Uterus (tissue), 4 donors: ENCODE data around the gene TBC1D9. TPM values are rescaled to one million over a fixed set of nuclear protein-coding genes. Genes with fewer than 3 reads are reported as not detected.
A peak's percentile ranks its signal among the peaks of the same experiment; 100 is the strongest.

Experiments
- DNase-seq, 2 donors: peaks; one replicate each; pipeline ENCODE4 v3.0.0-alpha.2; 2019 to 2020
- H3K27ac ChIP-seq, 2 donors: fragments of 200-600 bp; sonication (generic); 1 replicate in 1 of 2; 2 replicates in 1 of 2; pipeline ENCODE4 v1.5.1; 2016 to 2018
- H3K27me3 ChIP-seq, 2 donors: fragments of 200-600 bp; sonication (generic); one replicate each; pipeline ENCODE4 v1.5.1; 2018 to 2019; ENCODE audit warnings: control low read depth in 1 of 2
- H3K36me3 ChIP-seq, 2 donors: fragments of 200-600 bp; sonication (generic); one replicate each; pipeline ENCODE4 v1.5.1; 2019; ENCODE audit warnings: control low read depth in 1 of 2
- H3K4me1 ChIP-seq, 2 donors: fragments of 200-600 bp; sonication (generic); one replicate each; pipeline ENCODE4 v1.5.1; 2018 to 2019; ENCODE audit warnings: control low read depth in 1 of 2
- H3K4me3 ChIP-seq, 2 donors: fragments of 200-600 bp; sonication (generic); 1 replicate in 1 of 2; 2 replicates in 1 of 2; pipeline ENCODE4 v1.5.1; 2018 to 2019; ENCODE audit warnings: mild to moderate bottlenecking in 1 of 2
- H3K9me3 ChIP-seq, 2 donors: fragments of 200-600 bp; sonication (generic); one replicate each; pipeline ENCODE4 v1.5.1; 2019; ENCODE audit warnings: control low read depth in 1 of 2
- POLR2A ChIP-seq, 2 donors: fragments of 450-650 bp; IDR thresholded peaks; one replicate each; pipeline ENCODE4 v1.6.1; 2016; ENCODE audit warnings: antibody characterized with exemption in 2 of 2, mild to moderate bottlenecking in 1 of 2, moderate library complexity in 1 of 2
- intact Hi-C: fragments of 100-400 bp; cut with DNase I; formaldehyde crosslinking; loops from one replicate; pipeline ENCODE4 v1.15.1; 2023; ENCODE audit warnings: low total_unique reads
- total RNA-seq, 4 donors: library from RNA; depleted of rRNA in 3 of 4; stranded (reverse); fragments of >200 nt in 3 of 4; gene quantifications; one replicate each; pipeline versions ENCODE4 v1.1.0 to v1.2.4, GENCODE V29; 2014 to 2023
- TF ChIP-seq, protein P1 (sequence below), 4 experiments: fragments of 200-600 bp in 2 of 4; fragments of 450-650 bp in 2 of 4; sonication (generic) in 2 of 4; IDR thresholded peaks; one replicate each; pipeline ENCODE4 v1.5.1; 2016 to 2019; ENCODE audit warnings: antibody characterized with exemption in 4 of 4, mild to moderate bottlenecking in 2 of 4, moderate library complexity in 1 of 4
- donor health status: DM: yes; HTN: yes; CAD: no.

The TBC1D9 gene
- total RNA-seq, 4 donors from 2014 or later: 3.8 to 48.8 (median 13.3) TPM

GRCh38 chr4:140644470-140645185 lies 111.6 kb downstream of the TBC1D9 start:
- Histone ChIP-seq H3K27ac (no peak overlapping the region), H3K9me3 (no peaks in the 10 kb centered on the region), H3K36me3 (no peaks in the 10 kb centered on the region), H3K4me3 (no peak overlapping the region), H3K4me1 (no peaks in the 10 kb centered on the region), H3K27me3 (no peaks in the 10 kb centered on the region)
- intact Hi-C loops: no loop called here
- no peak for DNase-seq
- no peak for TF ChIP-seq POLR2A (IDR thresholded peaks at IDR 0.05)
- TF ChIP-seq, protein P1, sequence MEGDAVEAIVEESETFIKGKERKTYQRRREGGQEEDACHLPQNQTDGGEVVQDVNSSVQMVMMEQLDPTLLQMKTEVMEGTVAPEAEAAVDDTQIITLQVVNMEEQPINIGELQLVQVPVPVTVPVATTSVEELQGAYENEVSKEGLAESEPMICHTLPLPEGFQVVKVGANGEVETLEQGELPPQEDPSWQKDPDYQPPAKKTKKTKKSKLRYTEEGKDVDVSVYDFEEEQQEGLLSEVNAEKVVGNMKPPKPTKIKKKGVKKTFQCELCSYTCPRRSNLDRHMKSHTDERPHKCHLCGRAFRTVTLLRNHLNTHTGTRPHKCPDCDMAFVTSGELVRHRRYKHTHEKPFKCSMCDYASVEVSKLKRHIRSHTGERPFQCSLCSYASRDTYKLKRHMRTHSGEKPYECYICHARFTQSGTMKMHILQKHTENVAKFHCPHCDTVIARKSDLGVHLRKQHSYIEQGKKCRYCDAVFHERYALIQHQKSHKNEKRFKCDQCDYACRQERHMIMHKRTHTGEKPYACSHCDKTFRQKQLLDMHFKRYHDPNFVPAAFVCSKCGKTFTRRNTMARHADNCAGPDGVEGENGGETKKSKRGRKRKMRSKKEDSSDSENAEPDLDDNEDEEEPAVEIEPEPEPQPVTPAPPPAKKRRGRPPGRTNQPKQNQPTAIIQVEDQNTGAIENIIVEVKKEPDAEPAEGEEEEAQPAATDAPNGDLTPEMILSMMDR (IDR thresholded peaks at IDR 0.05): no peak

- intact Hi-C loops: no loop called here
- H3K9me3 ChIP-seq: no peaks in the 10 kb centered on the region
- H3K4me1 ChIP-seq: no peaks in the 10 kb centered on the region
- H3K27me3 ChIP-seq: no peaks in the 10 kb centered on the region
- TF ChIP-seq, protein P1 (IDR thresholded peaks at IDR 0.05): no peak
- TF ChIP-seq POLR2A (IDR thresholded peaks at IDR 0.05): no peak
- H3K4me3 ChIP-seq: no peak overlapping the region
- H3K36me3 ChIP-seq: no peaks in the 10 kb centered on the region
- DNase-seq: no peak
- H3K27ac ChIP-seq: no peak overlapping the region
These were observed 112.6 kb downstream of the TBC1D9 start for GRCh38 chr4:140643571-140644055.

GRCh38 chr4:140642674-140643437 lies 113.3 kb downstream of the TBC1D9 start:
- Histone ChIP-seq H3K9me3 (no peaks in the 10 kb centered on the region), H3K4me3 (no peak overlapping the region), H3K27ac (no peak overlapping the region), H3K4me1 (no peaks in the 10 kb centered on the region), H3K27me3 (no peaks in the 10 kb centered on the region), H3K36me3 (no peaks in the 10 kb centered on the region)
- intact Hi-C loops: no loop called here
- no peak for TF ChIP-seq POLR2A (IDR thresholded peaks at IDR 0.05)
- TF ChIP-seq, protein P1 (IDR thresholded peaks at IDR 0.05): no peak
- DNase-seq: no peak

DNA sequence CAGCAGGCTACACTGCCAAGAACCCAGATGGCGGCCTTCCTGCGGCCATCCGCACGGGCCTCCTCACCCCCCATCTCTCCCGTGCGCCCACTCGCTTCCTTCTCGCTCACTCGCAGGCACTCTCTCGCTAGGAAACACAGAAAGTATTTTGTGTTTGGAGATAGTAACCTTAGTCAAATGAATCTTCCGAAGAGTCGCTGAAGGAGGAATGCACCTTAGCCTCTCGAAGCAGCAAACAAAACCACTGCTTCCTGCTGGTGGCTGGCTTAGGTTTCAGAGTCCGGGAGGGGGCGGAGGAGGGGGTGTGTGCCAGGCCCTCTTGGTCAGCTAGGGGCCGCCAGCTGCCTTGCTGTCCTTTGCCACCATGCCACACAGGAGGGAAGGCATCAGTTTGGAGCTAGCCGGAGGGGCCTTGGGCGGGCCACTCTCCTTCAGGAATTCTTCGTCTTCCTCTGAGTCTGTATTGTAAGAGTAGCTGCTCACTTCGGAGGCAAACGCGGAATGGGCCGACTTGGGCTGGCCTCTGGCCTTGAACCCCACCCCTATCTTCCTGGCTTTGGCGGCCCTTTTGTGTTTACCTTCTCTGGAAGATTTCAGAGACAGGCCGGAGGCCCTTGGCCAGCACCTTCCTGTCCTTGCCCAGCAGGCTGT lies 114.3 kb downstream of the TBC1D9 start:
- no peak for DNase-seq
- no peaks in the 10 kb centered on the region for H3K9me3 ChIP-seq
- H3K4me3 ChIP-seq: peak overlapping the region in 1 of 2 donors; percentile 37
- intact Hi-C loops: no loop called here
- no peaks in the 10 kb centered on the region for H3K36me3 ChIP-seq
- no peaks in the 10 kb centered on the region for H3K4me1 ChIP-seq
- peak overlapping the region; percentile 16 to 57 for H3K27ac ChIP-seq
- no peak for TF ChIP-seq POLR2A (IDR thresholded peaks at IDR 0.05)
- TF ChIP-seq, protein P1 (IDR thresholded peaks at IDR 0.05): peak in 1 of 4 experiments; percentile 11
- H3K27me3 ChIP-seq: no peaks in the 10 kb centered on the region
